ENCODE results near the gene YARS2.
"Not testable (repeated sequence)": the region's sequence is repeated elsewhere in the genome, so short reads cannot be mapped to it uniquely, and the experiment has no call there.

YARS2 gene

GRCh38 chr12:32753605-32754004, 2.1 kb downstream of the YARS2 start:
- DNase-seq (ENCODE audit: low read depth), result no peak

DNA sequence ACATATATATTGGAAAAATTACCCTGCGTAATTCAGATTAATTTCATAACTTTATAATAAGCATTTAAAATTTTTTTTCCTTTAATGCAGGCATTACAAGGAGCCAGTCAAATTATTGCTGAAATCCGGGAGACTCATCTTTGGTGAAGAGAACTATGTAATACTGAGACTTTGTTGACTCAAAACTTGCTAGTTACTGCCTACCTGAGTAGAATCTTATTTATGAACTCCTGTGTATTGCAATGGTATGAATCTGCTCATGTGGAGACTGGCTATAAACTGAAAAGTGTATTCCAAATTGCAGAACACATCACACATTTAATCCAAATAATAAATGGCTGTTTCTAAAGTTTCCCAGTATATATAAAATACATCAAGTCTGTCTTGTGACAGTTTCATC, 12.4 kb downstream of the YARS2 start:
- DNase-seq (ENCODE audit: low read depth), result no peak

DNA sequence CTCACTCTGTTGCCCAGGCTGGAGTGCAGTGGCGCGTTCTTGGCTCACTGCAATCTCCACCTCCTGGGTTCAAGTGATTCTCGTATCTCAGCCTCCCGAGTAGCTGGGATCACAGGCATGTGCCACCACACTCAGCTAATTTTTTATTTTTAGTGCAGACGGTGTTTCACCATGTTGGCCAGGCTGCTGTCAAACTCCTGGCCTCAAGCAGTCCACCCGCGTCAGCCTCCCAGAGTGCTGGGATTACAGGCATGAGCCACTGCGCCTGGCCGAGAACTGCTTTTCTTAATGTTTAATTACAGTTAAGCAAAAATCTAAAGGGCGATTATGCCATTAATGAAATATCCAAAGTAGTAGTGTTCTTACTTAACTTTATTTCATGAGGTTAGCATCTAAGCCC, 13.6 kb downstream of the YARS2 start:
- DNase-seq (ENCODE audit: low read depth), result no peak

DNA sequence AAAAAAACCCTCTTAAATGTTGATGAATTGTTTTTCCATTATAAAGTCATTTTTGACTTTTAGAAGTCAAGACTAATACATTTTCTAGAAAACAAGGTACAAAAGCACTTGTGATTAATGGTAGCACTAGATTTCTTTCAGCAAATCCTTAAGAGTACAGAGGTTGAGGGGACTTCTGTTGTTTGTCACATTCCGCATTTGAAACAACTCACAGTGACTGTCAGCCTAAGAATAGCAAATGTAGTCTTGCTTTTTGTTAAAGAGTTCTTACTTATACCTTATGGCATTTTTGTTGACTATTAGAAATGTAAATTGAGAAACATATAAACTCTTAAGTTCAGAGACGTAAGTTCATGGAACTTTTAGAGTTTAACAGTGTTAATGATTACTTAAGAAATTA, 16.4 kb downstream of the YARS2 start:
- no peak for DNase-seq (ENCODE audit: low read depth)

- no peak for DNase-seq (ENCODE audit: low read depth)
Measured at GRCh38 chr12:32737715-32738114, 18.0 kb downstream of the YARS2 start.

- DNase-seq (ENCODE audit: low read depth), result no peak
Measured at GRCh38 chr12:32736445-32736844, 19.3 kb downstream of the YARS2 start.

DNA sequence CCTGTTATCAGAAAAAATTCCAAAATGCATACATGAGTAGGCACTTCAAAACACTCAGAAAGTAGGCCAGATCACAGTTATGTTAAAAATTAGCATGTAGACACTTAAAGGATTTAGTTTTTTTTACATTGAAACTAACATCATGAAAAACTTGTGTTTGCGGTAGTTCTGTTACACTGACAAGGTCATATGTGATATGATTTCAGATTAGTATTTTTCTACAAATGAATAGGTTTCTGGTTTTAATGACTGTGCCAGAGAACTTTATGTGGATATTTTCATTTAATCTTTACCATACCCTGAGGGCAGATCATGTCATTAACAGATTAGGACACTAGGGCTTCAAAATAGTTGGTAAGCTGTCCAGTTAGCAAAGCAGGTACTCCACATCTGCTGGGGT, 20.7 kb downstream of the YARS2 start:
- DNase-seq (ENCODE audit: low read depth), result no peak

DNA sequence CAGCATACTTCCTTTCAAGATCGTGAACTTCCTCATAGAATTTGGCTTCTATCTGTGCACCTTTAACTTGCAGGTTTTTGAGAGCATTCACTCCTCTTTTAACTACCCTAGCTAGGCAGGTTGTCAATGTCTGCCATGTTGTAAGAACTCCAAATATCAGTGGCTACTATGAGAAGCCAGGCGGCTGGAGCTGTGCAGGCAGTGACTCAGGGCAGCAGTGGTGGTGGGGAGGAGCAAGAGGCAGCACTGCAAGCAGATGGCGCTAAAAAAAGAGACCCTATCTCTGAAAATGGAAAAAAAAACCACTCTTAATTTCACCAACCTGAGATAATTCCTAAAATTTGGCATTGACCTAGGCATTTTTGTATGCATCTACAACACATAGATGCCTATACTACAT, 28.5 kb downstream of the YARS2 start:
- DNase-seq (ENCODE audit: low read depth), result no peak

- no peak for DNase-seq (ENCODE audit: low read depth)
Measured at GRCh38 chr12:32726286-32726685, 29.4 kb downstream of the YARS2 start.

DNA sequence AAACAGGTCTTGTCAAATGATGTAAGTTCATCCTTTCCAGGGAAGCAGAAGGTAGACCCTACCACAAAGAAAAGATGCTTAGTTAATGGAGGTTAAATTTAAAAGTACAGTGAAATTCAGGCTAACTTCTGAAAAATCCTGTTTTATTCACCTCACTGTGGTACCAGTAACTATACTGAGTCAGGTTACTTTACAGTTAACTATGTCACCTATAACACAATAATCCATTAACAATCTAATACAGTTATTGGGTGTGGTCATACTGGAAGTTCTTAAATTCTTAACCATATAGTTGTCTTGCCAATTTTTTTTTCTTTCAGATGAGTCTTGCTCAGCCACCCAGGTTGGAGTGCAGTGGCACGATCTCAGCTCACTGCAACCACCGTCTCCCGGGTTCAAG, 30.4 kb downstream of the YARS2 start:
- not testable (repeated sequence) for DNase-seq (ENCODE audit: low read depth)

DNA sequence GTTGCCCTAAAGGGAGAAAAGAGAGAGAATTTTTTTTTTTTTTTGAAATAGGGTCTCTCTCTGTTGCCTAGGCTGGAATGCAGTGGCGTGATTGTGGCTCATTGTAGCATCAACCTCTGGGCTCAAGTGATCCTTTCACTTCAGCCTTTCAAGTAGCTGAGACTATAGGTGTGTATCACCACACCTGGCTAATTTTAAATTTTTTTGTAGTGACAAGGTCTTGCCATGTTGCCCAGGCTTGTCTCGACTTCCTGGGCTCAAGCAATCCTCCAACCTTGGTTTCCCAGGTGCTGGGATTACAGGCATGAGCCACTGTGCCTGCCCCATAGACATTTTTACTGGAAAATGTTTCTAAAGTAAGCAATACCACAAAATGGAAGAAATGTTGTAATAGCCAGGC, 36.8 kb downstream of the YARS2 start:
- no peak for DNase-seq (ENCODE audit: low read depth)

DNA sequence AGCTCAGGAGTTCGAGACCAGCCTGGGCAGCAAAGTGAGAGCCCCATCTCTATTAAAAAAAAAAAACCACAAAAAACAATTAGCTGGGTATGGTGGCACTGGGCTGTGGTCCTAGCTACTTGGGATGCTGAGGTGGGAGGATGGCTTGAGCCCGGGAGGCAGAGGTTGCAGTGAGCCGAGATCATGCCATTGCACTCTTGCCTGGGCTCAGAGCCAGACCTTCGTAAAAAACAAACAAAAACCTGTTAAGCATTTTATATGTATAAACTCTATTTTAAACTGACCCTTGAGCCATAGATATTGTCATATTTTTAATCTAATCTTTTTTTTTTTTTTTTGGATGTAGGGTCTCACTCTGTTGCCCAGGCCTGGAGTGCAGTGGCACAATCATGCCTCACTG, 40.9 kb downstream of the YARS2 start:
- no peak for DNase-seq (ENCODE audit: low read depth)

DNA sequence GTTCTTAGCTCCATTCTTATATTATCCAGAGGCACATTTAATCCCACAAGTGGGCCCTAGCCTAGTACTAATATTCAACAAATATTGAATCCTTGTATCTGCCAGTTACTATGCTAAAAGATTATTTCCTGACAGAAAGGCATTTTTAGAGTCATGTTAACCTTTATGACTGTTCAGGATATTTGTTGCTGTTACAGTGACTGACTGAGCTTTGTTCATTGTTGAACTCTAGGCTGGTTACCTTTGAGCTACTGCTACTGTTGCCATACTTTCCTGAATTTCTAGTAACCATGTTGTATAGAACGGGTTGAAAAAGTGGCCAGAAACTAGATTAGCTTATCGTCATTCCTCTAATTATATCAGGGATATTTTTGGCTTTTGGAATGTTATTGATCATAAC, 46.8 kb downstream of the YARS2 start:
- no peak for DNase-seq (ENCODE audit: low read depth)

GRCh38 chr12:32706335-32707024, 49.2 kb downstream of the YARS2 start:
- no peak for DNase-seq (ENCODE audit: low read depth)

- DNase-seq (ENCODE audit: low read depth), result no peak
Measured at GRCh38 chr12:32705783-32706182, 49.9 kb downstream of the YARS2 start.

DNA sequence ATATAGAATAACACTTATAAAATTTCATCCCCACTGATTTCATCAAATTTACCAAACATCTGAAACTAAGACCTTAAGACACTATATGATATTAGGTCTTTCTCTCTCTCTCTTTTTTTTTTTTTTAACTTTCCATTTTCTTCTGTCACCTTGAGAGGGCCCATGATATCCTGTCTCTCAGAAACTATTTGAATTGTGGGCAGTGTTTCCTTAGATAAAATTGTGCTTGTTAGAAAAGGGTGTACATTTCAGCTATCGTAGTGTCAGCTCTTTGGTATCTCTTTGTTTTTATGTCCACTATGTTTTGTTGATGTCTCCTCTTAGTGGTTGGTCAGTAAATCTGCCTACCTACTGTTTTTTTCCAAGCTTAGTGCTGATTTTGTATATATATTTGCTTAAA, 52.8 kb downstream of the YARS2 start:
- no peak for DNase-seq (ENCODE audit: low read depth)

DNA sequence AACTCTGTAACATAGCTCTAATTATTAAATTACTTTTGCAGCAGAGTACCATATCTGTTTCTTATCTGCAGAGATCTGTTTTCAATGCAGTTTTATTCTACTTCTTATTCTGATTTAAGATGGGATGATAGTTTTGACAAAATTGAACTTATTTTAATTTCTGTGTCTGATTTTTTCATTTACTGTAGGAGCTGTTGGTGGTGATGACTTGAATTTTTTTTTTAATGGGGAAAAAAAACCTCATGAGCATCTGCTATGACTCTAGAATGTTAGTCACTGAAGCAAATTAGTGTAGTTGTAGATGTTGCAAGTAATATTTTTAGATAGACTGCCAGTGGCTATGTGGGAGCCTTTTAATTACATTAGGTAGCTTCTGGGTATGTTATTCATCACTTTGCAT, 53.2 kb downstream of the YARS2 start:
- DNase-seq (ENCODE audit: low read depth), result no peak

DNA sequence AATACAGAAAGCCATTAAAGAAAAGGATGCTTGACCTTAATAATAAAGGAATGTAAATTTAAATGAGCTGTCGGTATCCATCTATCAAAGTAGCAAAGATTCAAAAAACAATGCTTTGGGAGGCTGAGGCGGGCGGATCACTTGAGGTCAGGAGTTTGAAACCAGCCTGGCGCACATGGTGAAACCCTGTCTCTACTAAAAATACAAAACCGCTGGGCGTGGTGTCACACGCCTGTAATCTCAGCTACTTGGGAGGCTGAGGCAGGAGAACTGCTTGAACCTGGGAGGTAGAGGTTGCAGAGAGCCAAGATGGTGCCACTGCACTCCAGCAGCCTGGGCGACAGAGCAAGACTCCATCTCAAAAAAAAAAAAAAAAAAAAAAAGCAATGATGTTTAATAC, 56.3 kb downstream of the YARS2 start:
- DNase-seq (ENCODE audit: low read depth), result not testable (repeated sequence)

DNA sequence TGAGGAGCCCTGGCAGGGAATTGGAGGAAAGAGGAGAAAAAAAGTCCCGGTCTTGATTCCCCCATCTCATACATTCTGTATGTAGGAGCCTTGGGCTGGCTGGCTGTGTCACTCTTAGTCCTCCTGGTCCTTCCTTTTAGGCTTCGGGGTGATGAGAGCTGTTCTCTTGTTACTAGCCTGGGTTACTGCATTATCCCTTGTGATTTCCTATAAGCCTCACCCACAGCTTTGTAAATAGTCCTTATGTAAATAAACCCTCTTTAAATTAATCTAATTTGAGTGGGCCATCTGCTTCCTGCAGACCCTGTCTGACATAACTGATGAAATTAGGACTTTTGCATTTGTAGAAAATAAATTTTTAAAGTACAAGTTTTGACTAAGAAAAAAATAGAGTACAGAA, 57.4 kb downstream of the YARS2 start:
- DNase-seq (ENCODE audit: low read depth), result no peak

GRCh38 chr12:32697445-32697844, 58.3 kb downstream of the YARS2 start:
- DNase-seq (ENCODE audit: low read depth), result no peak

All from T-helper 22 cell (primary cell).